ENCODE data around the gene ZEB2. TPM values are rescaled to one million over a fixed set of nuclear protein-coding genes. Genes with fewer than 3 reads are reported as not detected.

Gene ZEB2
- total RNA-seq, 6 donors from 2014 or later: 104 to 237 (median 148) TPM

GRCh38 chr2:144495227-144496091 is 24.5 kb downstream of the ZEB2 start:
- ATAC-seq (ENCODE audit: low FRiP score in 2 of 2): peak in 1 of 2 donors; percentile 40
- Histone ChIP-seq H3K27ac (peak overlapping the region; percentile 9 to 64 (median 50)), H3K4me1 (peaks cover 28 to 38% (median 31%) of the 10 kb centered on the region in 4 donors), H3K4me3 (no peak overlapping the region), H3K27me3 (no peaks in the 10 kb centered on the region), H3K36me3 (peaks cover 0 to 6% (median 4%) of the 10 kb centered on the region in 4 donors), H3K9me3 (no peaks in the 10 kb centered on the region)
- WGBS, 2 donors: 46 to 47% methylated on average over 6 of the region's 6 CpGs
- no peak for TF ChIP-seq CTCF (IDR thresholded peaks at IDR 0.05)
- no peak for DNase-seq

GRCh38 chr2:144493027-144493809 is 26.7 kb downstream of the ZEB2 start:
- no peak overlapping the region for H3K4me3 ChIP-seq
- DNase-seq (no peak), ATAC-seq (ENCODE audit: low FRiP score in 2 of 2) (peak in 1 of 2 donors; percentile 48)
- 50 to 72% methylated on average over 8 of the region's 8 CpGs for WGBS, 2 donors
- peaks cover 28 to 41% (median 36%) of the 10 kb centered on the region in 4 donors for H3K4me1 ChIP-seq
- peak overlapping the region; percentile 16 to 51 (median 39) for H3K27ac ChIP-seq
- H3K27me3 ChIP-seq: no peaks in the 10 kb centered on the region
- H3K9me3 ChIP-seq: no peaks in the 10 kb centered on the region
- TF ChIP-seq POLR2A (IDR thresholded peaks at IDR 0.05) (no peak), EP300 (IDR thresholded peaks at IDR 0.05) (no peak), POLR2AphosphoS5 (IDR thresholded peaks at IDR 0.05) (no peak)
- H3K36me3 ChIP-seq: peaks cover 0 to 4% (median 3%) of the 10 kb centered on the region in 4 donors

GRCh38 chr2:144490857-144491256 is 29.1 kb downstream of the ZEB2 start:
- no peak for TF ChIP-seq POLR2AphosphoS5 (IDR thresholded peaks at IDR 0.05)
- no peak for TF ChIP-seq EP300 (IDR thresholded peaks at IDR 0.05)
- TF ChIP-seq POLR2A (IDR thresholded peaks at IDR 0.05): no peak
- no peak for TF ChIP-seq CTCF (IDR thresholded peaks at IDR 0.05)
- 89 to 94% methylated on average over 15 of the region's 15 CpGs for WGBS, 2 donors
- Histone ChIP-seq H3K4me1 (peaks cover 18 to 34% (median 24%) of the 10 kb centered on the region in 4 donors), H3K4me3 (no peak overlapping the region), H3K27me3 (no peaks in the 10 kb centered on the region), H3K27ac (peak overlapping the region in 1 of 4 donors; percentile 25), H3K36me3 (peaks cover 0 to 4% (median 3%) of the 10 kb centered on the region in 4 donors), H3K9me3 (no peaks in the 10 kb centered on the region)
- ATAC-seq (ENCODE audit: low FRiP score in 2 of 2): peak in 1 of 2 donors; percentile 30
- no peak for DNase-seq

- ATAC-seq (ENCODE audit: low FRiP score in 2 of 2) (no peak), DNase-seq (no peak)
- Histone ChIP-seq H3K27ac (peak overlapping the region in 2 of 4 donors; percentile 25), H3K9me3 (no peaks in the 10 kb centered on the region), H3K36me3 (peaks cover 0 to 4% (median 3%) of the 10 kb centered on the region in 4 donors), H3K4me3 (no peak overlapping the region), H3K27me3 (no peaks in the 10 kb centered on the region), H3K4me1 (peaks cover 12 to 32% (median 19%) of the 10 kb centered on the region in 4 donors)
- TF ChIP-seq POLR2A (IDR thresholded peaks at IDR 0.05): no peak
- TF ChIP-seq POLR2AphosphoS5 (IDR thresholded peaks at IDR 0.05): no peak
- TF ChIP-seq CTCF (IDR thresholded peaks at IDR 0.05): no peak
- no peak for TF ChIP-seq EP300 (IDR thresholded peaks at IDR 0.05)
These were observed 29.9 kb downstream of the ZEB2 start for GRCh38 chr2:144490017-144490416.

- no peak for DNase-seq
- no peak for ATAC-seq (ENCODE audit: low FRiP score in 2 of 2)
- Histone ChIP-seq H3K36me3 (peaks cover 0 to 4% (median 3%) of the 10 kb centered on the region in 4 donors), H3K27ac (peak overlapping the region in 1 of 4 donors; percentile 25), H3K27me3 (no peaks in the 10 kb centered on the region), H3K9me3 (no peaks in the 10 kb centered on the region), H3K4me3 (no peak overlapping the region), H3K4me1 (peaks cover 10 to 32% (median 17%) of the 10 kb centered on the region in 4 donors)
- WGBS, 2 donors: 64 to 66% methylated on average over 10 of the region's 10 CpGs
- TF ChIP-seq CTCF (IDR thresholded peaks at IDR 0.05) (no peak), POLR2AphosphoS5 (IDR thresholded peaks at IDR 0.05) (no peak), EP300 (IDR thresholded peaks at IDR 0.05) (no peak), POLR2A (IDR thresholded peaks at IDR 0.05) (no peak)
These were observed 30.5 kb downstream of the ZEB2 start for GRCh38 chr2:144489315-144489916.
